Loucy (cell line): ENCODE measurements around the gene EGFLAM.
A peak's percentile ranks its signal among the peaks of the same experiment; 100 is the strongest.

ENCODE experiments used
- H2AFZ ChIP-seq: fragments of 200-600 bp; sonication (generic); 2 replicates; pipeline ENCODE4 v1.6.0; 2016; ENCODE audit warnings: antibody characterized with exemption, mild to moderate bottlenecking, low read length, moderate library complexity
- H3F3A ChIP-seq: fragments of 200-600 bp; 2 replicates; pipeline ENCODE4 v1.6.0; 2016; ENCODE audit warnings: antibody characterized with exemption, low read depth, mild to moderate bottlenecking
- H3K27me3 ChIP-seq: fragments of 200-600 bp; sonication (generic); 2 replicates; pipeline ENCODE4 v1.6.1; 2014; ENCODE audit warnings: low read length, mild to moderate bottlenecking; ENCODE audit not compliant: insufficient read depth, poor library complexity, severe bottlenecking
- H3K36me3 ChIP-seq: fragments of 200-600 bp; sonication (generic); 2 replicates; pipeline ENCODE4 v1.6.1; 2016; ENCODE audit warnings: low read length; ENCODE audit not compliant: insufficient read depth
- H3K4me1 ChIP-seq: fragments of 200-600 bp; sonication (generic); 2 replicates; pipeline ENCODE4 v1.5.1; 2014; ENCODE audit warnings: low read length, mild to moderate bottlenecking; ENCODE audit not compliant: insufficient read depth, poor library complexity, severe bottlenecking
- H3K4me2 ChIP-seq: fragments of 200-600 bp; sonication (generic); 2 replicates; pipeline ENCODE4 v1.6.0; 2014; ENCODE audit warnings: antibody characterized with exemption, low read length, low read depth, mild to moderate bottlenecking; ENCODE audit not compliant: poor library complexity, severe bottlenecking
- H3K4me3 ChIP-seq: fragments of 200-600 bp; sonication (generic); 2 replicates; pipeline ENCODE4 v1.5.1; 2014; ENCODE audit warnings: low read length, mild to moderate bottlenecking, mixed read lengths; ENCODE audit not compliant: poor library complexity, severe bottlenecking
- H3K79me2 ChIP-seq: fragments of 200-600 bp; sonication (generic); 2 replicates; pipeline ENCODE4 v1.6.1; 2014; ENCODE audit warnings: low read length; ENCODE audit not compliant: insufficient read depth
- H3K9ac ChIP-seq: fragments of 200-600 bp; sonication (generic); 2 replicates; pipeline ENCODE4 v1.6.0; 2014; ENCODE audit warnings: mild to moderate bottlenecking, low read depth, low read length, moderate library complexity; ENCODE audit not compliant: poor library complexity, severe bottlenecking
- H3K9me2 ChIP-seq: fragments of 200-600 bp; sonication (generic); replicated peaks from 2 replicates; pipeline ENCODE4 v1.6.1; 2016; ENCODE audit warnings: low read depth, low read length, mixed read lengths
- H3K9me3 ChIP-seq: fragments of 200-600 bp; sonication (generic); 2 replicates; pipeline ENCODE4 v1.6.1; 2014; ENCODE audit warnings: mild to moderate bottlenecking, antibody characterized with exemption, low read length, low read depth; ENCODE audit not compliant: insufficient read depth
- H4K20me1 ChIP-seq: fragments of 200-600 bp; sonication (generic); 2 replicates; pipeline ENCODE4 v1.6.0; 2014; ENCODE audit warnings: antibody characterized with exemption, low read length, mild to moderate bottlenecking; ENCODE audit not compliant: insufficient read depth, poor library complexity, severe bottlenecking
- EZH2phosphoT487 ChIP-seq: fragments of 200-600 bp; IDR thresholded peaks from 2 replicates; pipeline ENCODE4 v1.6.1; 2018; ENCODE audit warnings: antibody characterized with exemption, mild to moderate bottlenecking, moderate library complexity, borderline replicate concordance
- TF ChIP-seq, protein P1 (sequence below): fragments of 200-600 bp; sonication (generic); conservative IDR thresholded peaks from 2 replicates; pipeline ENCODE4 v1.5.1; 2014; ENCODE audit warnings: mild to moderate bottlenecking, antibody characterized with exemption, low read length

Gene EGFLAM

DNA sequence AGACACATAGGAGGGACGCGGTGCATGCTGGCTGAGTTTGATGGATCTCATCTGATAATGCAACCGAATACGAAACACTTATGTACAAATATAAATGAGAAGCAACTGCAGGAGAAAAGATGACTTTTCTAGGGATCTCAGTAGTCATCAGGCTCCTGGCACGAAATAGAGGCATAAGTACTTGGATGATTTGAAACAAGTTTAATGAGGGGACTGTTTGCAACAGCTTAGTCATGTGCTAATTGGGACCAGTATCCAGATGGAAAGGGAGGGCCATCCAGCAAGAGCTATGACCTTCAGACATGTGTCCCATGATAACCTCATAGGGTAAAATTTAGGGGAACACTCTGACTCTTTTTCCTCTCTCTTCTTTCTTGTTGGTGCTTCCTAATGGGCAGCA is 123.0 kb downstream of the EGFLAM start:
- H3K9me2 ChIP-seq: no peaks in the 10 kb centered on the region
- H4K20me1 ChIP-seq: no peaks in the 10 kb centered on the region
- no peaks in the 10 kb centered on the region for H3K27me3 ChIP-seq
- H3K4me1 ChIP-seq: no peaks in the 10 kb centered on the region
- H3F3A ChIP-seq: no peaks in the 10 kb centered on the region
- no peak overlapping the region for H2AFZ ChIP-seq
- no peak overlapping the region for H3K9ac ChIP-seq
- no peaks in the 10 kb centered on the region for H3K79me2 ChIP-seq
- H3K4me3 ChIP-seq: no peak overlapping the region
- H3K9me3 ChIP-seq: no peaks in the 10 kb centered on the region
- H3K36me3 ChIP-seq: no peaks in the 10 kb centered on the region
- TF ChIP-seq EZH2phosphoT487: no peak
- TF ChIP-seq, protein P1, sequence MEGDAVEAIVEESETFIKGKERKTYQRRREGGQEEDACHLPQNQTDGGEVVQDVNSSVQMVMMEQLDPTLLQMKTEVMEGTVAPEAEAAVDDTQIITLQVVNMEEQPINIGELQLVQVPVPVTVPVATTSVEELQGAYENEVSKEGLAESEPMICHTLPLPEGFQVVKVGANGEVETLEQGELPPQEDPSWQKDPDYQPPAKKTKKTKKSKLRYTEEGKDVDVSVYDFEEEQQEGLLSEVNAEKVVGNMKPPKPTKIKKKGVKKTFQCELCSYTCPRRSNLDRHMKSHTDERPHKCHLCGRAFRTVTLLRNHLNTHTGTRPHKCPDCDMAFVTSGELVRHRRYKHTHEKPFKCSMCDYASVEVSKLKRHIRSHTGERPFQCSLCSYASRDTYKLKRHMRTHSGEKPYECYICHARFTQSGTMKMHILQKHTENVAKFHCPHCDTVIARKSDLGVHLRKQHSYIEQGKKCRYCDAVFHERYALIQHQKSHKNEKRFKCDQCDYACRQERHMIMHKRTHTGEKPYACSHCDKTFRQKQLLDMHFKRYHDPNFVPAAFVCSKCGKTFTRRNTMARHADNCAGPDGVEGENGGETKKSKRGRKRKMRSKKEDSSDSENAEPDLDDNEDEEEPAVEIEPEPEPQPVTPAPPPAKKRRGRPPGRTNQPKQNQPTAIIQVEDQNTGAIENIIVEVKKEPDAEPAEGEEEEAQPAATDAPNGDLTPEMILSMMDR: no peak
- no peak overlapping the region for H3K4me2 ChIP-seq

DNA sequence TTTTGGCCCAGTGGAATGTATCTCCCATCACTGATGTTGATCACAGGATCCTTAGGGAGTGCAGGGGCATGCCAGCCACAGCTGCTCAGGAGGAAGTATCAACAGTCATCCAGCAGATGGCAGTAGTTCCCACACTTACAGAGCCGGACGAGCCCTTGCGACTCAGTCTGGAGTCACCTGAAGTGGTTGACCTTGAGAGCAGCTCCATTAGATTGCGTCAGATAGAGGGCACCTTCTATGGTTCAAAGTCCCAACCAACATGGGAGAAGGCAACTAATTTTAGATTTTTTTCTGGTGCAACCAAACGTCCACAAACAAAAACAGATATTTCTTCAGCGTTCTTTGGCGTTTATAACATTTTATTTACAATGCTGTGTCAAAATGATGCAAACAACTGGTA is 124.5 kb downstream of the EGFLAM start:
- H3K4me3 ChIP-seq: no peak overlapping the region
- TF ChIP-seq, protein P1: peak; percentile 89
- no peak for TF ChIP-seq EZH2phosphoT487

DNA sequence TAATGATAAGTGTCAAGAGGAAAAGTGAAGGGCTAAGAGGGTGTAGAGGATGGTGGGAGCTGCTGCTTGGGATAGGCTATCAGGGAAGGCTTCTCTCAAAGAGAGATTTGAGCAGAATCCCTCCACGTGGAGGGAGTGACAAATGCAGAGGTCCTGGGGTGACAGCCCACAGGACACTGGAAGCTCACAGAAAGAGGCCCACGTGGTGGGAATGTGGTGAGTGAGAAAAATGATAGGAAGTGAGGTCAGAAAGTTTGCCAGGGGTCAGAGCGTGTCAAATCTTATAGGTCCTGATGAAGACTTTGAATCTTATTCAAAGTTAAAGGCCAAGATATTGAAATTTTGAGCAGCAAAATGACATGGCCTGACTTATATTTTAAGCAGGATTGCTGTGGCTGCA is 125.3 kb downstream of the EGFLAM start:
- no peaks in the 10 kb centered on the region for H3K79me2 ChIP-seq
- no peak for TF ChIP-seq EZH2phosphoT487
- TF ChIP-seq, protein P1: no peak

More for the DNA sequence above, 124.5 kb downstream of the EGFLAM start:
- H4K20me1 ChIP-seq: no peaks in the 10 kb centered on the region
- H3K4me2 ChIP-seq: no peak overlapping the region
- no peak overlapping the region for H3K9ac ChIP-seq
- no peaks in the 10 kb centered on the region for H3K79me2 ChIP-seq
- no peaks in the 10 kb centered on the region for H3K4me1 ChIP-seq
- no peaks in the 10 kb centered on the region for H3K36me3 ChIP-seq
- no peaks in the 10 kb centered on the region for H3K27me3 ChIP-seq
- H3F3A ChIP-seq: no peaks in the 10 kb centered on the region
- H3K9me2 ChIP-seq: no peaks in the 10 kb centered on the region
- H3K9me3 ChIP-seq: no peaks in the 10 kb centered on the region
- H2AFZ ChIP-seq: no peak overlapping the region

More for the DNA sequence above, 125.3 kb downstream of the EGFLAM start:
- Histone ChIP-seq H3K4me1 (no peaks in the 10 kb centered on the region), H4K20me1 (no peaks in the 10 kb centered on the region), H3K9me2 (no peaks in the 10 kb centered on the region), H3F3A (no peaks in the 10 kb centered on the region), H2AFZ (no peak overlapping the region), H3K4me2 (no peak overlapping the region), H3K9me3 (no peaks in the 10 kb centered on the region), H3K9ac (no peak overlapping the region), H3K36me3 (no peaks in the 10 kb centered on the region), H3K4me3 (no peak overlapping the region), H3K27me3 (no peaks in the 10 kb centered on the region)
